ENCODE measurements around the gene ZNF554.
"Not testable (repeated sequence)": the region's sequence is repeated elsewhere in the genome, so short reads cannot be mapped to it uniquely, and the experiment has no call there.

ZNF554 gene

GRCh38 chr19:2805991-2806649, 13.5 kb upstream of the ZNF554 start:
- intact Hi-C loops (cut with DNase I), result no loop called here
- peak in 2 of 10 donors; percentile 62 to 71 for DNase-seq

GRCh38 chr19:2806736-2807378, 12.8 kb upstream of the ZNF554 start:
- no peak for DNase-seq
- intact Hi-C loops (cut with DNase I), result no loop called here

- intact Hi-C loops (cut with DNase I), result no loop called here
- DNase-seq, result no peak
These were observed 12.1 kb upstream of the ZNF554 start for GRCh38 chr19:2807379-2808128.

DNA sequence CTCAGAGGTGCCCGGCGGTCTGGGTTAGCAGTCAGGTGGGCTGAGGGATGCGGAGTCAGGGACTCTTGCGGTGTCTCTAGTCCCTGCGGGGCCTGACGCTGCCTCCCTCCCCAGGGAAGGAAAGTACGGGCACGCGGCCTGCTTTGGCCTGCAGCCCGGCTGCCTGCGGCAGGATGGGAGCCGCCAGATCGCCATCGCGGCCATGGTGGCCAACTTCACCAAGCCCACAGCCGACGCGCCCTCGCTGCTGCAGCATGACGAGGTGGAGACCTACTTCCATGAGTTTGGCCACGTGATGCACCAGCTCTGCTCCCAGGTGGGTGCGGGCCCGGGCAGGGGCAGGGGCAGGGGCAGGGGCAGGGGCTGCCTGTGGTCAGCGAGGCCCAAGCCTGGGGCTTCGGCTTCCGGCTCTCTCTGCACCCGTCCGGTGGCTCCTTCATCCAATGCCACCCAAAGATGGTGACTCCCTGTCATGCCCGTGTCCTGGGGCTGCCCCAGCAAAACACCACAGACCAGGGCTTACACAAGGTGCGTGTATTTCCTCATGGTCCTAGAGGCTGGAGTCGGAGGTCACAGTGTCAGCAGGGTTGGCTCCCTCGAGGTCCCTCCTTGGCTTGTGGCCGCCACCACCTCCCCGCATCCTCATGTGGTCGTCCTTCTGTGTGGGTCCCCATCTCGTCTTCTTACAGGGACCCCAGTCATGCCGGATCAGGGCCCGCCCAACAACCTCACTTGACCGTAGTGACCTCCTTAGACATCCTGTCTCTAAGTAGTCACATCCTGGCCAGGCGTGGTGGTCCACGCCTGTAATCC, 11.3 kb upstream of the ZNF554 start:
- intact Hi-C loops (cut with DNase I), result no loop called here
- peak in 2 of 10 donors; percentile 19 to 77 for DNase-seq

DNA sequence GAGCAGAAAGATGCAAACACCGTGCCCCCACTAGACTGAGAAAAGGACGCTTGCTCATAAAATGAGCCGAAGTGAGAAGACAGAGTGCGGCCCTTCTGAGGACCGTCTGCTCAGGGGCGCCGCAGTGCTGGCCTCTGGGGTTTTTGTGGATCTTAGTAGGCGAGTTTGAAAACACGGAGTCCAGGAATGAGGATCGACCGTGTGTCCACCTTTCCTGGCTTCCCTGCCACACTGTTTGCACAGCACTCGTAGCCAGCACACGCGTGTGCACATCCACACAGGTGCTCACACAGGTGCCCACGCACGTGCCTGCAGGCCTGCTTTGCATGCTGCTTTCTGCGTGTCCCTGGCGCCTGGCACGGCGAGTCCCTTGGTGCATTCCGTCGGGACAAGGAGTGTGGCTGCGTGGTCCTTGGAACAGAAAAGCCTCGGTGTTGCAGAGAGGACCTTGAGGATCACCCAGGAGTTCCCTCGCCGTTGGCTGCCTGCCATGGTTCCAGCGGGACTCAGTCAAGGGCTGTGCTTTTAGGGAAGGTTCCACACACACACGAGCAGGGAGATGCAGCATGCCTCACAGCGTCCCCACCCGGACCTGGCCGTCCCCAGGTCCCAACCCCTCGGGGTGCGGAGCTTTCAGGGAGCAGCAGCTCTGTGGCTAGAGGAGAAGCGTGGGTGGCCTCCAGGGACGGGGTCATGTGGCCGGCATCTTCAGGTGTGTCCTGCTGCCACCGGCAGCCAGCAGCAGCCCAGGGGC, 10.1 kb upstream of the ZNF554 start:
- intact Hi-C loops (cut with DNase I), result no loop called here
- DNase-seq, result peak in 1 of 10 donors; percentile 21

DNA sequence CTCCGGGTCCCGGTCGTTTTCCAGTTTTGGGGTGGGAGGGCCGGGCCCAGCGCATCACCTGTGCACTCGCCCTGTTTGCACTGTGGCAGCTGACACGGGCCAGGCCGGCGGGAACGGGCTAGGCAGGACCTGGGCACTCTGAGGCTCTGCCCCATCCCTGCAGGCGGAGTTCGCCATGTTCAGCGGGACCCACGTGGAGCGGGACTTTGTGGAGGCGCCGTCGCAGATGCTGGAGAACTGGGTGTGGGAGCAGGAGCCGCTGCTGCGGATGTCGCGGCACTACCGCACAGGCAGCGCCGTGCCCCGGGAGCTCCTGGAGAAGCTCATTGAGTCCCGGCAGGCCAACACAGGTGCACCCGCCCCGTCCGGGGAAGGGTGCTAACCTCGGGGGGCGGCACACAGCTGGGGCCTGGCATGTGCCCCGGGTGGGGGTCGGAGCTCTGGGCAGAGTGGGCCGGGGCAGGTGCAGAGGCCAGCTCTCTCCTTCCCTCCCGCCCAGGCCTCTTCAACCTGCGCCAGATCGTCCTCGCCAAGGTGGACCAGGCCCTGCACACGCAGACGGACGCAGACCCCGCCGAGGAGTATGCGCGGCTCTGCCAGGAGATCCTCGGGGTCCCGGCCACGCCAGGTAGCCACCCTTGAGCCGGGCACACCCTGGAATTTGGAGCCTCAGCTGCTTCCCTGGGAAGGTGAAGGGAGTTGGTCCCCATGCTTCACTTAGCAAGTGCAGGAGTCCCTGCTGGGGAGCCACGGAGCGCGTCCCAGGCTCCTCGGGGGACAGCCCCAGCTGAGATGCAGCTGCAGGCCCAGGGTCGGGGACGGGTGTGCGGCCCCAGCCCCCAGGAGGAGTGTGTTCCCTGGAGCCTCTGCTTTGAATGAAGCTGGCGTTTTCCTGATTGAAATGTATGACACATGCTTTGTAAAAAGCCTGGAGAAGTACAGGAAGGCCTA, 9.3 kb upstream of the ZNF554 start:
- intact Hi-C loops (cut with DNase I), result no loop called here

DNA sequence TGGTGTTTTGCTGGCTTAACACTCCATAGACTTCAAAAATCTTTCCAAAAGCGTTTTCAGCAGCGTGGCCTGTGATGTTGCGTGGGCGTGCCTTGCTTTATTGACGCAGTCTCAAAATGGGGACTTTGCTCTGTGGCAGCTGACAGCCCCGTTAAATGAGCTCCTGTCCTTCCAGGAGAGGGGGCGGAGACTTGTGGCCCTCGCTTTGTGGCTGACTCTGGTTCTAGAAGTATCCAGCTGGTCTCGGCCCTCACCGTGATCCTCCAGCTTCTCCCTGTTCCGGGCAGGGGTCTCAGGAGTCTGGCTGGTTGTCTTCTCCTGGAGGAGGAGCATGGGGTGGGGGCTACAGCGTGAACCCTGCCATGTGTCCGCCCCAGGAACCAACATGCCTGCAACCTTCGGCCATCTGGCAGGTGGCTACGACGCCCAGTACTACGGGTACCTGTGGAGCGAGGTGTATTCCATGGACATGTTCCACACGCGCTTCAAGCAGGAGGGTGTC, 8.4 kb upstream of the ZNF554 start:
- intact Hi-C loops (cut with DNase I), result no loop called here
- DNase-seq, result peak in 3 of 10 donors; percentile 25 to 71 (median 49)

More for the DNA sequence above, 9.3 kb upstream of the ZNF554 start:
- DNase-seq, result peak in 1 of 10 donors; percentile 19

- peak in 3 of 10 donors; percentile 16 to 75 (median 49) for DNase-seq
- intact Hi-C loops (cut with DNase I), result no loop called here
These were observed 7.8 kb upstream of the ZNF554 start for GRCh38 chr19:2811735-2812413.

DNA sequence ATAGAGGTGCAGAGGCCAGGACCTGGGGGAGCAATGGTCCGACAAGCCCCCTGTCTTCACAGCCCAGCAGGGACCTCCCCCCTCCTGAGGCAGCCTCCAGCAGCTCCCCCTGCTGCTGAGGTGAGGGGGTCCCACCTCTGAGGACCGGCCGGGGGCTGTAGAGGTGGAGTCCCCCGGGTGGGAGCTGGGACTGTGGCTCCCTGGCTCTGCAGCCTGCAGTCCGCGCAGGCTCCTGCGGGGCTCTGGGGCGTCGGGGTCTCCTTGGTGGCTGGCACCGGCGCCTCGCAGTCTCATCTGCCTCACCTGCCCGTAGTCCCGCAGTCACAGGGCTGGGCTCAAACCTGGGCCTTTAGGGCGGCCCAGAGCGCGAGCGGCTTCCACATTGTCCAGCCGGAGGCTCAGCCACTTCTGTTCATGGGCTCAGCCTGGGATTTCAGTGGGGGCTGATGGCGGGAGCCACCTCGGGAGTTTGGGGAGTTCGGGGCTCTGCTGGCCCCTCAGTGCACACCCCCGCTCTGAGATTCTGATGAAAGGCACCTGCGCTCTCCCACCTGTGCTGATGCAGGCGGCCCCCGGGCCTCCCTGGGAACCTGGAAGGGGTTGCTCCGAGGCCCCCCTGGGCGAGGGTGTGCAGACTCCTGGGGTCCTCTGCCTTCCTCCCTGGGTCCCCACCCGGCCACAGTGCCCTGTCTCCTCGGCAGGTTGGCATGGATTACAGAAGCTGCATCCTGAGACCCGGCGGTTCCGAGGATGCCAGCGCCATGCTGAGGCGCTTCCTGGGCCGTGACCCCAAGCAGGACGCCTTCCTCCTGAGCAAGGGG, 7.0 kb upstream of the ZNF554 start:
- peak in 2 of 10 donors; percentile 43 to 73 for DNase-seq
- intact Hi-C loops (cut with DNase I), result no loop called here

GRCh38 chr19:2813235-2814160, 6.2 kb upstream of the ZNF554 start:
- DNase-seq, result peak in 3 of 10 donors; percentile 22 to 84 (median 67)
- intact Hi-C loops (cut with DNase I), result no loop called here

DNA sequence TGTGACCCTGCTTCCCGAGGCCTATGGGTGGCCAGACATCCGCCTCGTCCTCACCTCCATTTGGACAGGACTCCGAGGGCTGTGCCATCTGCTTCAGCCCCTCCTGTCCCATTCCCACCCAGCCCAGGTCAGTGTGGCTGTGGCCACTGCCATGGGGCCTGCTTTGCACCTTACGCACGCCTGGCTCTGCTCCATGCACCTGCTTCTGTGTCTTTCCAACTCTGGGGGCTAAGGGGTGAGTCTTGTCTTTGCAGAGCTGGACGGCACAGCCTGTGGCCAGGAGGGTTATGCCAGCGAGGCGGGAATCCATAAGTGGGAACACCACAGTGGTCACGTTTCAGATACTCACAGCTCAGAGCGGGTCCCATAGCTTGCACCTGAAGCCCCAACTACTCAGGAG, 5.2 kb upstream of the ZNF554 start:
- no peak for DNase-seq
- intact Hi-C loops (cut with DNase I), result no loop called here

DNA sequence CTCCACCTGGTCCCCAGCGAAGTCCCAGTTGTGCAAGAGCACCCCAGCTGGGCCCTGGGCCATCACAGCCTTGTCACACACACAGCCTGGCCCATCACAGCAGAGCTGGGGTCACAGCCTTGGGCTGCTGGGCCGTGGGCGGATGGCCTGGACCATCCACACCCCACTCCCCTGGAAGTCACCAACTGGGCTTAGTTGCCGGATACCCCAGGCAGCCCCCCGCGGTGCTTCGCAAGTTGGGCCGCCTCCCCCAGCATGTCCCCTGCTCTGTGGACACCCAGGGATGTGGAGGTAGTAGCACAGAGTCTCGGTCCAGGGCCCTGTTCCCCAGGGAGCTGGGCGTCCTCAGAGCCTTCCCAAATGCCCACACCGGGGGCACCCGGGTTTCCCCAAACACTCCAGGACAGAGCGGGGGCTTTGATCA, 4.5 kb upstream of the ZNF554 start:
- intact Hi-C loops (cut with DNase I), result no loop called here
- peak in 2 of 10 donors; percentile 61 to 74 for DNase-seq

GRCh38 chr19:2815923-2816322, 3.7 kb upstream of the ZNF554 start:
- intact Hi-C loops (cut with DNase I), result no loop called here
- peak in 1 of 10 donors; percentile 70 for DNase-seq

DNA sequence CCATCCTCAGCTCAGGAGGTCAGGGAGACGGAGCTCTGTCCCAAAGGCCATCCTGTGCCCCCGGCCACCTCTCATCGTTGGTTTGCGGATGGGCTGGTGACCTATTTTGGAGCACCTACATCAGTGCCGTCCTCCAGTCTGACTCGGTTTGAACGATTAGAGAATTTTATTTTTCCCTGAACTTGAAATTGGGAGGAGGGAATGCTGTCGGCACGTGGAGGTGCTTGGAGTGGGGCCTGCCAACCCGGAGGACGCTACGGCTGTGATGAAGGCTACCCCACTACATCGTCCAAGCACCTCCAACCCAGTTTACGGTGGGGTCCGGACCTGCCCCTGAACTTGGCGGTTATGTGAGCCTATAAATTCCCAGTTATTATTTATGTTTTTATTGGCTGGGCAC, 3.0 kb upstream of the ZNF554 start:
- DNase-seq, result peak in 2 of 10 donors; percentile 59 to 78
- intact Hi-C loops (cut with DNase I), result no loop called here

DNA sequence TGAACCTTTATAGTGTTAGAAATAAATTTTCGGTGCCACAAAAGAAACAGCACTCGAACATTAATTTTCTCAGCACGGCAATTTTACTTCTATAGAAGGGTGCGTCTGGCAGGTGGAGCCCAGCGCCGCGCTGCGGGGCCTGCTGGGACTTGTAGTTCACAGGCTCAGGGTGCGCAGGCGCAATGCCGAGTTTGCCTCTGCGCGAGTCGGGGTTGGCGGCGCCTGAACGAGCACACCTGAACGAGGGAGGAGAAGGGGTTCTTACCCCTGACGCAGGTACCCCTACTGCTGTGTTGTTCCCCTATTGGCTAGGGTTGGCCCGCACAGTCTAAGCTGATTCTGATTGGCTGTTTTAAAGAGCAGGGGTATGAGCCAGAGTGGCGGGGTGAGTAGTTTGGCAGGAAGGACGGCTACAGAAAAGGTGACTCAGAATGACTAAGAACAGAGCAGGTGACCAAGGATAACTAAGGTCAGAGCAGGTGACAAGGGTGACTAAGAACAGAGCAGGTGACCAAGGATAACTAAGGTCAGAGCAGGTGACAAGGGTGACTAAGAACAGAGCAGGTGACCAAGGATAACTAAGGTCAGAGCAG, 2.3 kb upstream of the ZNF554 start:
- intact Hi-C loops (cut with DNase I), result not testable (repeated sequence)
- DNase-seq, result peak in 2 of 10 donors; percentile 73 to 84
